GM18858 (cell line): ENCODE measurements around the gene BICD2.
"Not testable (repeated sequence)": the region's sequence is repeated elsewhere in the genome, so short reads cannot be mapped to it uniquely, and the experiment has no call there.

Experiments used
- ATAC-seq: cut with Tn5 transposase; IDR thresholded peaks from one replicate; pipeline ENCODE4 v1.9.1; 2021; ENCODE audit not compliant: unreplicated experiment

The BICD2 gene

GRCh38 chr9:92770360-92770995, 5.8 kb upstream of the BICD2 start:
- ATAC-seq = no peak

DNA sequence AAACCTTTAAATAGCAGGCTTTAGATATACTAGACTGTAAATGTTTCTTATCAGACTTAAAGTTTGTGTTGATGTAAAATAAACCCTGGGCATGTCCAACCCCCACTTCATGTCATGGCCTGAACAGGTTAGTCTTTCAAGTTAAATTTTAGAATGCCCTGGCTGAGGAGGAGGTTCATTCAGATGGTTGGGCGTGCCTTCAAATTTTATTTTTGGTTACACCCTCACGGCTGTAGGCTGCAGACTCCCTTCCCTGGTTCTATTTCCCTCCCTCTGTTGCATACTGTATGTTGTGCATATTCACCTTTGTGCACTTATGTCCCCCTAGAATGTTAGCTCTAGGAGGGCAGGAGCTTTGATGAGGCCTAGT, 5.3 kb upstream of the BICD2 start:
- no peak for ATAC-seq

DNA sequence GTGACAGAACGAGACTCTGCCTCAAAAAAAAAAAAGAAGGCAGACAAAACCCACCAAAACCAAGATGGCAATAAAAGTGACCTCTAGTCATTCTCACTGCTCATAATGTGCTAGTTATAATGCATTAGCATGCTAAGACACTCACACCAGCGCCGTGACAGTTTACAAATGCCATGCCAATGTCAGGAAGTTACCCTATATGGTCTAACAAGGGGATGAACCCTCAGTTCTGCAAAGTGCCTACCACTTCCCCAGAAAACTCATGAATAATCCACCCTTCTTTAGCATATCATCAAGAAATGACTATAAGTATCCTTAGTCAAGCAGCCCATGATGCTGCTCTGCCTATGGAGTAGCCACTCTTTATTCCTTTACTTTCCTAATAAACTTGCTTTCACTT, 4.7 kb upstream of the BICD2 start:
- no peak for ATAC-seq

DNA sequence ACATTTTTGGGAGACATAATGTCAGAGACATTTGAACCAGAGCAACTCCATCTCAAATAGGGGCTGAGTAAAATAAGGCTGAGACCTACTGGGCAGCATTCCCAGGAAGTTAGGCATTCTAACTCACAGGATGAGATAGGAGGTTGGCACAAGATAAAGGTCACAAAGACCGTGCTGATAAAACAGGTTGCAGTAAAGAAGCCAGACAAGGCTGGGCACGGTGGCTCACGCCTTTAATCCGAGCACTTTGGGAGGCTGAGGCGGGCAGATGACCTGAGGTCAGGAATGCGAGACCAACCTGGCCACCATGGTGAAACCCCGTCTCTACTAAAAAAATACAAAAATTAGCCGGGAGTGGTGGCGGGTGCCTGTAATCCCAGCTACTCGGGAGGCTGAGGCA, 4.2 kb upstream of the BICD2 start:
- ATAC-seq = not testable (repeated sequence)

- ATAC-seq = no peak
Observed at GRCh38 chr9:92767066-92768054, 2.7 kb upstream of the BICD2 start.

GRCh38 chr9:92764988-92765936, 629 bp upstream of the BICD2 start:
- ATAC-seq = peak; percentile 87

DNA sequence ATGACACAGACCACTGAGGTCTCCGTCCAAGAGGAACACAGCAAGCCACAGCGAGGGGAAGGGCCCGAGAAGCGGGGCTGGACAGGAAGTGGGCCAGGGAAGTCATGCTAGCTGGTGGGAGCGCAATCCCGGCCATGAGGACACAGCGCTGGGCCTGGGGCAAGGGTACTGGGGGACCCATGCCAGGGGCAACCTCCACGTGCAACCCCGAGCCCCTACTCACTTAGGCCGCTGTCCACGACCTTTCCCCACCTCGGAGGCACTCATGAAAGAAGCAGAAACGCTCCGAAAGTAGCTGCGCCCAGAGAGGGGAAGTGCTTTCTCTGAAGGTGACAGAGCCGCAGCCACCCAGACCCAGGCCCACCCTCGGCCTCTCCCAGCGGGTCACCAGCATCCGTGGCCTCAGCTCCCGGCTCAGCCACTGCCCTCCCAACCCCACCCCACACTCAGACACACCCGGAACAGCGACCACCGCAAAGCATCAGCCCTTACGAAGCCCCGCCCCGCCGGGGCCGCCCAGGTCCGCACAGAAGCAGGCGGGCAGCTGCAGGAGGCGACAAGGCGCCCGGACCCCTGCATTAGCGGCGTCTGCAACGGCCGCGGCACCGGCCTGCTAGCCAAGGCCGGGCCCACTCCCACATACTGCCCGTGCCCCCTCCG, 782 bp downstream of the BICD2 start:
- no peak for ATAC-seq

DNA sequence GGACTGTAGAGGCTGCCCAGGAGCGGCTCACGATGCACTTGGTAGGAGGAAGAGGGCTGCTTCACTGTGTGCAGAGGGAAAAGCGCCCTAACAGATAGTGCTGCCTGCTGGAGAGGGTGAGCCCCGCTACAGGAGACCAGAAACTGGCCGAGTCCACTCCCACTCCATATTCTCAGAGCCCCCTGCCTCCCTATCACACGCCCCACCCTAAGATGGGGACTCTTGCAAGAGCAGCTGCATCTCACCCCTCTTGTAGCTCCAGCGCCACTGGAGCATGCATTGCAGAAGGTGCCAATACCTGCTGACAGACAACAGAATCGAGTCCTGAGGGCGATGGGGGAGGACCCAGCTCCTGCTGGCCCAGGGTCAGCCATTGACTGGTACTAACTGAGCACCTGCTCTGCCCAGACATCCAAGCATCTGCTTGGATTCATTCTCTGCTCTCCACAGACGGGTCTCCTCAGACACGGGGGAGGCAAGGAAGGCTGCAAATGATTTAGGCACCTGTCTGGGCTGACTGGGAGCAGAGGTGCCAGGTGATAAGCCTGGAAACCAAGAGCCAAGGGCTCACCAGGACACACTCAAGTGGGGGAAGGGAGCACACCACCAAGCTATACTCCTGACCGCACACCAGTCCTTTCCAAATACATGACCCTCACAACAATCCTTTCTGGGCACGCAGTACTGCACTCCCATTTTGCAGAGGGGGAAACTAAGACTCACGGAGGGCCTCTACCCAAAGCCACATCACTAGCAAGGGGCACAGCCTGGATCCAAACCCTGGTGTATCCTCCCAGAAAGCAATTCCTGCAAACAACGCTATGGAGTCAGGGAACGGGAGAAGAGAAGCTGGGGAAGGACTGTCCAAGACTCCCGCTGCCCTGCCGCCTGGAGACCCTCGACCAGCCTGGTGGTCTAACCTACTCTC, 1.6 kb downstream of the BICD2 start:
- no peak for ATAC-seq

DNA sequence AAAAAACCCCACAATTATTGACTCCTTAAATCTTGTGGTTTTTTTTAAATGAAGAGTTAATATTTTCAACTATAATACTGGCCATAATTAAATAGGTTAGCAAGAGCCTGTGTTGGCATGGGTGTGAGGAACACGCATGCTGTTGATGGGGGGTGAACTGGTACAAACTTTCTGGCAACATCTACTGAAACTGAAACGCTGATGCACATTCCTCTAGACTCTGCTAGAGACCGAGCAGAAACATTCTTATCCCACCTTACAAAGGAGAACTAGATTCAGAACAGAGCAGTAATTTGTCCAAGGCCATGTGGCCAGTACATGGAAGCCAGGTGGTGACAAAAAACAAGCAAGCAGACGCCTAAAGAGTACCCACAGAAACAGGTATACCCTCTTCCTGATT, 2.4 kb downstream of the BICD2 start:
- no peak for ATAC-seq

DNA sequence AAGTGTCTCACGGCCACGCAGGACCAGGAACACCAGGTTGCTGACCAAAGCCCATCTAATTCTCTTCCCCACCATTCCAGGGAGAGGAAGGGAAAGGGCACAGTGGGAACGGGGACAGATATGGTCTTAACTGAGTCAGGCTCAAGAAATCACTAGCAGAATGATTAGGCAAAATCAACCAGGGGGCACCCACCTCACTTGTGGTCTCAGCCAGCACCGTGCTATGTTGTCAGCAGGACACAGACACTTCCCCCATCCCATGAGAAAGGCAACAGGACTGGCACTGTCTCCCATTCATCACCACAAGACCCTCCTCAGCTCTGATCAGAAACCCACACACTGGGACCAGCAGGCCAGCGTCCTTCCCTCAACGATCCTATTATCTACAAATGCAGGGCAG, 2.9 kb downstream of the BICD2 start:
- ATAC-seq = no peak

GRCh38 chr9:92760494-92760893, 4.1 kb downstream of the BICD2 start:
- ATAC-seq = no peak

- ATAC-seq = no peak
Observed at GRCh38 chr9:92760070-92760469, 4.6 kb downstream of the BICD2 start.

- no peak for ATAC-seq
Observed at GRCh38 chr9:92759446-92759845, 5.2 kb downstream of the BICD2 start.

GRCh38 chr9:92756792-92757191, 7.8 kb downstream of the BICD2 start:
- no peak for ATAC-seq

GRCh38 chr9:92754091-92754745, 10.4 kb downstream of the BICD2 start:
- no peak for ATAC-seq

- no peak for ATAC-seq
Observed at GRCh38 chr9:92752812-92753404, 11.7 kb downstream of the BICD2 start.

DNA sequence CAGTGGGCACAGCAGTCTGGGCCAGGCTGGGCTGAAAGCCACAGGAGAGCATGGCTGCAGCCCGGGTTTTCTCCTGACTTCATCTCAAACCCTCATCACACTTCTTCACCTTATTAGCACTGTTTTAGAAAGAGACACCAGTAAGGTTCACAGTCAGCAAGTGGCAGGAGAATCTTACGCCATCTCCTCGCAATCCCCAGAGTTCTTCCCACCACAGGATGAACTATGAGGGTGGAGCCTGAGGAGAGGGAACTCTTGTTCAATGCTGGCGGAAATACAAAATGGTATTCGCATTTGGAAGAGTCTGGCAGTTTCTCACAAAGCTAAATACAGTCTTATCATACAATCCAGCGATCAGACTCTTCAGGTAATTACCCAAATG, 14.7 kb downstream of the BICD2 start:
- ATAC-seq = no peak

- ATAC-seq = no peak
Observed at GRCh38 chr9:92749071-92749933, 15.3 kb downstream of the BICD2 start.
